Heart right ventricle (tissue), 16 donors: Measurements from ENCODE around the gene AGAP1. TPM values are rescaled to one million over a fixed set of nuclear protein-coding genes. Genes with fewer than 3 reads are reported as not detected.

Experiments used
- ATAC-seq, 8 donors: fragments of 200-7000 bp; cut with Tn5 transposase; one replicate each; pipeline ENCODE4 v1.9.1; 2020; ENCODE audit warnings: mild to moderate bottlenecking in 8 of 8, moderate library complexity in 8 of 8, moderate number of reproducible peaks in 1 of 8
- DNase-seq, 2 donors: peaks; one replicate each; pipeline ENCODE4 v3.0.0-alpha.2; 2020
- H3K27ac ChIP-seq, 10 donors: fragments of 200-600 bp; sonication (generic) in 2 of 10; one replicate each; pipeline versions ENCODE4 v1.5.0 to v1.8.0; 2020 to 2022; ENCODE audit warnings: mild to moderate bottlenecking in 3 of 10
- H3K27me3 ChIP-seq, 7 donors: fragments of 200-600 bp; one replicate each; pipeline ENCODE4 v1.8.0; 2021 to 2022; ENCODE audit warnings: mild to moderate bottlenecking in 2 of 7
- H3K36me3 ChIP-seq, 9 donors: fragments of 200-600 bp; sonication (generic) in 1 of 9; one replicate each; pipeline versions ENCODE4 v1.5.0 to v1.8.0; 2020 to 2022; ENCODE audit warnings: mild to moderate bottlenecking in 2 of 9
- H3K4me1 ChIP-seq, 9 donors: fragments of 200-600 bp; sonication (generic) in 1 of 9; one replicate each; pipeline versions ENCODE4 v1.5.0 to v1.8.0; 2020 to 2022; ENCODE audit warnings: mild to moderate bottlenecking in 4 of 9
- H3K4me3 ChIP-seq, 10 donors: fragments of 200-600 bp; sonication (generic) in 2 of 10; one replicate each; pipeline versions ENCODE4 v1.5.0 to v1.8.0; 2020 to 2022; ENCODE audit warnings: mild to moderate bottlenecking in 7 of 10, moderate library complexity in 2 of 10
- H3K9me3 ChIP-seq, 11 donors: fragments of 200-600 bp in 10 of 11; sonication (generic) in 2 of 11; one replicate each; pipeline versions ENCODE4 v1.5.0 to v1.8.0; 2013 to 2022; ENCODE audit warnings: mild to moderate bottlenecking in 2 of 11, control low read depth in 1 of 11, moderate library complexity in 1 of 11
- WGBS, 2 donors: extraction: QIAGEN DNeasy Blood & Tissue Kit; methylation state at CpG; one replicate each; pipeline ENCODE4 v1.1.7; 2013; ENCODE audit warnings: inconsistent platforms in 1 of 2; 5-methylcytosine and 5-hydroxymethylcytosine counted together
- intact Hi-C, 10 donors: fragments of 100-400 bp; cut with DNase I; formaldehyde crosslinking; loops; one replicate each; pipeline versions ENCODE4 v1.11.1 to v1.14.2; 2022
- polyA plus RNA-seq, 2 donors: library from polyadenylated mRNA; stranded (reverse); fragments of 200-250 nt; gene quantifications; one replicate each; pipeline ENCODE4 v1.2.3, GENCODE V29; 2013
- total RNA-seq, 10 donors: library from RNA; stranded (reverse); fragmentation: NEBNext Ultra II Directional in 3 of 10; extraction: Animal tissue kit (Norgen Biotek cat#: 25700) in 3 of 10; gene quantifications; one replicate each; pipeline versions ENCODE4 v1.2.1 to v1.2.4, GENCODE V29; 2021 to 2023
- TF ChIP-seq, protein P1 (sequence below), 9 donors: fragments of 200-600 bp; sonication (generic) in 2 of 9; IDR thresholded peaks; one replicate each; pipeline versions ENCODE4 v1.5.0 to v1.8.0; 2021 to 2022; ENCODE audit warnings: antibody characterized with exemption in 9 of 9, mild to moderate bottlenecking in 5 of 9, moderate library complexity in 1 of 9
- donor health status: Arrhythmogenic right ventricular cardiomyopathy.
- donor health status: ischemic (EF 13 %, LVEDD 7.1; RV severe dilation, severe dysfunction).
- donor health status: healthy with polysubstance abuse.
- donor health status: DM: no; HTN: yes; CAD: no.
- donor health status: DM: no; HTN: no; CAD: no.
- donor health status: ischemic (EF 25% LVEDD 6.9; RV normal size, moderate dysfunction).
- donor health status: ischemic (EF 25% LVEDD 5.7; RV mildly dilated, moderate dysfunction).
- donor health status: healthy.
- donor health status: DM: yes; HTN: yes; CAD: no.
- donor health status: Ischemic cardiomyopathy.
- donor health status: ischemic (EF 35%, LVEDD 5.7; RV mildly dilated, moderate dysfunction).
- donor health status: nonischemic (EF 11% LVEDD 7.7; RV severe dilation, severe dysfunction).
- donor health status: DM: yes; HTN: yes; CAD: no.
- donor health status: PGD.
- donor health status: ischemic (EF 29% LVEDD 5.4; RV normal size, mild dysfunction).
- donor health status: nonischemic (EF 23%, LVEDD 6.1; RV moderate dilation, normal function).

AGAP1 gene
- total and polyA plus RNA-seq, 12 donors: 3.5 to 29.2 (median 19.4) TPM

DNA sequence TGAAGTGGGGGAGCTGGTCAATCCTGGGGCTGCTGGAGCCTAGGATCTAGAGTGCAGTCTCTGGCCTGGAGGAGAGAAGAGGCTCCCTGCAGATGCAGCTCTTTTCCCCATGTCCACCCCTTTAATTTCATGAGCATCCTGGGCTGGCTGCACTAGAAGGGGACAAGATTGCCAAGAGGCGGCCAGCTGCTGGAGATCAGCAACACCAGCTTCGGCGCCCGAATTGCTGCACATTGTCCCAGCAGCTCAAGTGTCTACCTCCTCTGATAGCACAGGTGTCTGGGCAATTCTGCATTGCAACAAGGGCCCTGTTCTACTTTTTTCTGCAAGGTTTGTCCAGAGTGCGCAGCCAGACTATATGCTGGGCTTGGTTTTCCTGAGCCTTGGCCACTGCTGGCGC is 125.7 kb downstream of the AGAP1 start:
- Histone ChIP-seq H3K4me1 (peaks cover 0 to 50% (median 30%) of the 10 kb centered on the region in 9 donors), H3K27me3 (no peaks in the 10 kb centered on the region), H3K9me3 (no peaks in the 10 kb centered on the region), H3K4me3 (no peak overlapping the region), H3K27ac (no peak overlapping the region), H3K36me3 (no peaks in the 10 kb centered on the region)
- no peak for ATAC-seq
- no peak for DNase-seq
- TF ChIP-seq, protein P1, sequence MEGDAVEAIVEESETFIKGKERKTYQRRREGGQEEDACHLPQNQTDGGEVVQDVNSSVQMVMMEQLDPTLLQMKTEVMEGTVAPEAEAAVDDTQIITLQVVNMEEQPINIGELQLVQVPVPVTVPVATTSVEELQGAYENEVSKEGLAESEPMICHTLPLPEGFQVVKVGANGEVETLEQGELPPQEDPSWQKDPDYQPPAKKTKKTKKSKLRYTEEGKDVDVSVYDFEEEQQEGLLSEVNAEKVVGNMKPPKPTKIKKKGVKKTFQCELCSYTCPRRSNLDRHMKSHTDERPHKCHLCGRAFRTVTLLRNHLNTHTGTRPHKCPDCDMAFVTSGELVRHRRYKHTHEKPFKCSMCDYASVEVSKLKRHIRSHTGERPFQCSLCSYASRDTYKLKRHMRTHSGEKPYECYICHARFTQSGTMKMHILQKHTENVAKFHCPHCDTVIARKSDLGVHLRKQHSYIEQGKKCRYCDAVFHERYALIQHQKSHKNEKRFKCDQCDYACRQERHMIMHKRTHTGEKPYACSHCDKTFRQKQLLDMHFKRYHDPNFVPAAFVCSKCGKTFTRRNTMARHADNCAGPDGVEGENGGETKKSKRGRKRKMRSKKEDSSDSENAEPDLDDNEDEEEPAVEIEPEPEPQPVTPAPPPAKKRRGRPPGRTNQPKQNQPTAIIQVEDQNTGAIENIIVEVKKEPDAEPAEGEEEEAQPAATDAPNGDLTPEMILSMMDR (IDR thresholded peaks at IDR 0.05): no peak
- WGBS, 2 donors: 78 to 89% methylated on average over 6 of the region's 6 CpGs
- intact Hi-C loops: no loop called here

- Histone ChIP-seq H3K4me3 (no peak overlapping the region), H3K36me3 (no peaks in the 10 kb centered on the region), H3K4me1 (peaks cover 0 to 28% (median 12%) of the 10 kb centered on the region in 9 donors), H3K9me3 (peaks cover 0 to 1% (median 0%) of the 10 kb centered on the region in 11 donors), H3K27ac (no peak overlapping the region), H3K27me3 (no peaks in the 10 kb centered on the region)
- ATAC-seq (peak in 1 of 8 donors; percentile 26), DNase-seq (no peak)
- TF ChIP-seq, protein P1 (IDR thresholded peaks at IDR 0.05): no peak
- intact Hi-C loops: no loop called here
- WGBS, 2 donors: 84 to 88% methylated on average over 7 of the region's 7 CpGs
These were observed 127.9 kb downstream of the AGAP1 start for GRCh38 chr2:235621736-235622135.

DNA sequence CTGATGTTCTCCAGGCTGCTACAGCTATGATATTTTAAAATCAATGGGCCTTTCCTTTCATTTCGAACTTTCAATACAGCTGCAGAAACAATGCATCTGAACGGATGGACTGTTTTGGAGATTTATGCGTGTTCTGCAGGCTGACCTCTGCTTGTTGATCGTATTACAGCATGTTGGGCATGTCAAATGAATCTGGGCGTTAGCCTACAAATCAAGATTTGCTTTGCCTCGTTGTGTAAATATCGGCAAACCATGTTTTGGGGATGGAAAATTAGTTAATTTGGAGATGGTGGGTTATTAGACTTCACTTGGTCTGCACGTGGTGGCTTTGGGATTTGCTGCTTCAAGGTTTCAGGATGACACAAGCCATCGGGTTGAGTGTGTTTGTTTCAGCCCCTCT is 129.3 kb downstream of the AGAP1 start:
- DNase-seq: no peak
- TF ChIP-seq, protein P1 (IDR thresholded peaks at IDR 0.05): no peak
- no peaks in the 10 kb centered on the region for H3K27me3 ChIP-seq
- H3K27ac ChIP-seq: no peak overlapping the region
- H3K4me3 ChIP-seq: no peak overlapping the region
- H3K9me3 ChIP-seq: peaks cover 0 to 2% (median 0%) of the 10 kb centered on the region in 11 donors
- no peak for ATAC-seq
- WGBS, 2 donors: 80 to 88% methylated on average over 9 of the region's 9 CpGs
- H3K4me1 ChIP-seq: peaks cover 0 to 26% (median 9%) of the 10 kb centered on the region in 9 donors
- no peaks in the 10 kb centered on the region for H3K36me3 ChIP-seq
- intact Hi-C loops: no loop called here

DNA sequence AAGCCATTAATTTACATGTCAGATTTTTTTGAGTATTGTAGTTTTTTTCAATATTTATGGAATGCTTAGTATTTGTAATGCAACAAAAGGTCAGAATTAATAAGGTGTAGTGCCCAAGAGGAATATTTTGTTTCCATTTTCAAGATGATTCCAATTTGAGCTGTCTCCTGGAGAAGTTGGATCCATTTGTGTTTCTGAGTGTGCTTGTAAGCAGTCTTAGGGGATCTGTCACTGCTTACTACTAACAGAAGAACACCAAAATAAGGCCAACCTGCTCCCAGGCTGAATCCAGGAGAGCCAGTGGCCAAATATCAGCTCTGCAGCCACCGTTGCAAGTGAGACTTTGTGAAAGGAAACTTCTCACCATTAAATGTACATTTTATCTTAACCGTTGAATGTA is 129.9 kb downstream of the AGAP1 start:
- Histone ChIP-seq H3K27me3 (no peaks in the 10 kb centered on the region), H3K27ac (no peak overlapping the region), H3K36me3 (no peaks in the 10 kb centered on the region), H3K4me1 (peaks cover 0 to 29% (median 12%) of the 10 kb centered on the region in 9 donors), H3K4me3 (no peak overlapping the region), H3K9me3 (peaks cover 0 to 2% (median 0%) of the 10 kb centered on the region in 11 donors)
- TF ChIP-seq, protein P1 (IDR thresholded peaks at IDR 0.05): no peak
- DNase-seq (no peak), ATAC-seq (no peak)
- WGBS, 2 donors: 84 to 92% methylated on average over 2 of the region's 2 CpGs
- intact Hi-C loops: no loop called here
